Nephron progenitor cell (in vitro differentiated cells): Measurements from ENCODE around the gene NDUFS7.
A peak's percentile ranks its signal among the peaks of the same experiment; 100 is the strongest.

ENCODE experiments used
- DNase-seq: peaks from one replicate; pipeline ENCODE4 v3.0.0; 2021
- H3K27ac Mint-ChIP-seq: 2 replicates; pipeline ENCODE4 v1.8.0; 2021; ENCODE audit warnings: mild to moderate bottlenecking, moderate library complexity, mixed read lengths
- H3K27me3 Mint-ChIP-seq: 2 replicates; pipeline ENCODE4 v1.8.0; 2021; ENCODE audit warnings: mild to moderate bottlenecking, low read depth, mixed read lengths; ENCODE audit not compliant: poor library complexity
- H3K36me3 Mint-ChIP-seq: 2 replicates; pipeline ENCODE4 v1.8.0; 2021; ENCODE audit warnings: low read depth, mixed read lengths
- H3K4me1 Mint-ChIP-seq: 2 replicates; pipeline ENCODE4 v1.8.0; 2021; ENCODE audit warnings: mixed read lengths
- H3K4me3 Mint-ChIP-seq: 2 replicates; pipeline ENCODE4 v1.8.0; 2021; ENCODE audit warnings: mild to moderate bottlenecking, moderate library complexity, mixed read lengths
- H3K9me3 Mint-ChIP-seq: 2 replicates; pipeline ENCODE4 v1.8.0; 2021; ENCODE audit warnings: mild to moderate bottlenecking, moderate library complexity, mixed read lengths
- TF ChIP-seq, protein P1 (sequence below): fragments of 200-600 bp; sonication (generic); IDR thresholded peaks from 2 replicates; pipeline ENCODE4 v1.5.0; 2021; ENCODE audit warnings: antibody characterized with exemption

NDUFS7 gene

GRCh38 chr19:1386945-1387683, 3.4 kb downstream of the NDUFS7 start:
- peaks cover 6% of the 10 kb centered on the region for H3K27me3 Mint-ChIP-seq
- DNase-seq = no peak
- H3K4me1 Mint-ChIP-seq = peaks cover 8% of the 10 kb centered on the region
- TF ChIP-seq, protein P1, sequence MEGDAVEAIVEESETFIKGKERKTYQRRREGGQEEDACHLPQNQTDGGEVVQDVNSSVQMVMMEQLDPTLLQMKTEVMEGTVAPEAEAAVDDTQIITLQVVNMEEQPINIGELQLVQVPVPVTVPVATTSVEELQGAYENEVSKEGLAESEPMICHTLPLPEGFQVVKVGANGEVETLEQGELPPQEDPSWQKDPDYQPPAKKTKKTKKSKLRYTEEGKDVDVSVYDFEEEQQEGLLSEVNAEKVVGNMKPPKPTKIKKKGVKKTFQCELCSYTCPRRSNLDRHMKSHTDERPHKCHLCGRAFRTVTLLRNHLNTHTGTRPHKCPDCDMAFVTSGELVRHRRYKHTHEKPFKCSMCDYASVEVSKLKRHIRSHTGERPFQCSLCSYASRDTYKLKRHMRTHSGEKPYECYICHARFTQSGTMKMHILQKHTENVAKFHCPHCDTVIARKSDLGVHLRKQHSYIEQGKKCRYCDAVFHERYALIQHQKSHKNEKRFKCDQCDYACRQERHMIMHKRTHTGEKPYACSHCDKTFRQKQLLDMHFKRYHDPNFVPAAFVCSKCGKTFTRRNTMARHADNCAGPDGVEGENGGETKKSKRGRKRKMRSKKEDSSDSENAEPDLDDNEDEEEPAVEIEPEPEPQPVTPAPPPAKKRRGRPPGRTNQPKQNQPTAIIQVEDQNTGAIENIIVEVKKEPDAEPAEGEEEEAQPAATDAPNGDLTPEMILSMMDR = no peak
- H3K36me3 Mint-ChIP-seq = peaks cover 22% of the 10 kb centered on the region
- peaks cover 4% of the 10 kb centered on the region for H3K9me3 Mint-ChIP-seq
- H3K27ac Mint-ChIP-seq = no peak overlapping the region
- H3K4me3 Mint-ChIP-seq = no peak overlapping the region

GRCh38 chr19:1387684-1388636, 4.3 kb downstream of the NDUFS7 start:
- Mint-ChIP-seq H3K4me1 (peaks cover 8% of the 10 kb centered on the region), H3K27ac (peak overlapping the region; percentile 29), H3K9me3 (peaks cover 4% of the 10 kb centered on the region), H3K27me3 (peaks cover 6% of the 10 kb centered on the region), H3K36me3 (peaks cover 26% of the 10 kb centered on the region), H3K4me3 (no peak overlapping the region)
- TF ChIP-seq, protein P1 = no peak
- DNase-seq = no peak

- Mint-ChIP-seq H3K4me3 (no peak overlapping the region), H3K27ac (peak overlapping the region; percentile 42), H3K36me3 (peaks cover 26% of the 10 kb centered on the region), H3K27me3 (peaks cover under 1% of the 10 kb centered on the region), H3K4me1 (peaks cover 8% of the 10 kb centered on the region), H3K9me3 (no peaks in the 10 kb centered on the region)
- TF ChIP-seq, protein P1 = no peak
- DNase-seq = no peak
These were observed 4.9 kb downstream of the NDUFS7 start for GRCh38 chr19:1388637-1389026.

DNA sequence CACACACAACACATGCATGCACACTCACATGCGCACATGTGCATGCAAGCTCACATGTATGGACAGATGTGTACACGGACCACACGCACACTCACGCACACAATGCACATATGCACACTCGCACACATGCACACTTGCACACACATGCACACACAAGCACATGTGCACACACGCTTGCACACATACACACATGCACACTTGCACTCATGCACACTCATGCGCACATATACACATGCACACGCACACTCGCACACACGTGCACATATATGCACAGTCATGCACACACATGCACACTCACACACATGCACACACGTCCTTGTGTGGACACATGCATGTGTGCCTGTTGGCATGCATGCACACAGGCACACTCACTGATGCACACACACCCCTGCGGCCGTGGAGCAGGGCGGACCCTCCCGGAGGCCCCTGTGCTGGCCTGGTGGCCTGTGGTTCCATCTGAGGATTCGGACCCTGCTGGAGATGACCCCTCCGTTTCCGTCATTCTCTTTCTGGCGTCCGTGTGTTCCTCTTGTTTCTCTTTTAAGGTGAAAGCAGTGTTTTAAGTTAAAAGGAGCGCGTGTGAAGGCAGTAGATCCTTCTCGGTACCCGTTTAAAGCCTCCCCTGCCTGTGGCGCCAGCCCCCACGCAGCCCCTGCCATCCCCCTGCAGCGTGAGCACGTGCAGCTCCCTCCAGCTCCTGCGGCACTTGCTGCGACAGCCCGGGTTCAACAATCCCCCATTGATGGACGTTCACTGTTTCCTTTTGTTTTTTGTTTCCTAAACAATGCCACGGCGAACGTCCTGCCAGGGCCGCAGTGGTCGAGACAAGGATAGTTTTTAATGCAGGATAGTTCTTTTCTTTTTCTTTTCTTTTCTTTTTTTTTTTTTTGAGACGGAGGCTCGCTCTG, 5.6 kb downstream of the NDUFS7 start:
- H3K4me1 Mint-ChIP-seq = peaks cover 7% of the 10 kb centered on the region
- H3K27me3 Mint-ChIP-seq = no peaks in the 10 kb centered on the region
- H3K27ac Mint-ChIP-seq = peak overlapping the region; percentile 42
- DNase-seq = no peak
- H3K4me3 Mint-ChIP-seq = no peak overlapping the region
- TF ChIP-seq, protein P1 = no peak
- H3K9me3 Mint-ChIP-seq = no peaks in the 10 kb centered on the region
- peaks cover 26% of the 10 kb centered on the region for H3K36me3 Mint-ChIP-seq

DNA sequence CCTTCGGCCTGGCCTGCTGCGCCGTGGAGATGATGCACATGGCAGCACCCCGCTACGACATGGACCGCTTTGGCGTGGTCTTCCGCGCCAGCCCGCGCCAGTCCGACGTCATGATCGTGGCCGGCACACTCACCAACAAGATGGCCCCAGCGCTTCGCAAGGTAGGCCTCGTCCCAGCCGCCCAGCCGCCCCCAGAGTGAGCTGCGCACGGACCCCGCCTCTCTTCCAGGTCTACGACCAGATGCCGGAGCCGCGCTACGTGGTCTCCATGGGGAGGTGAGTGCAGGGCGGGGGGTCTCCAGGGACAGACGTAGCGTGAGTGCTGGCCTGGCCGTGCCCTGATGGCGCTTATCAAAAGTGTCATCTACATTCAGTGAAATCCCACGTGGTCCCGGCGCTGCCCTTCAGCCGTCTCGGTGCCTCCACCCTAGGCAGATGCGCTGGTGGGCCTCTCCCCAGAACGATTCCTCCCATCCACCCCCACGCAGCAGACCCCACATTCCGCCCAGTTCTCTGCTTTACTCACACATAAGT, 7.2 kb downstream of the NDUFS7 start:
- peaks cover 26% of the 10 kb centered on the region for H3K36me3 Mint-ChIP-seq
- H3K27ac Mint-ChIP-seq = no peak overlapping the region
- no peak overlapping the region for H3K4me3 Mint-ChIP-seq
- no peaks in the 10 kb centered on the region for H3K9me3 Mint-ChIP-seq
- DNase-seq = no peak
- no peaks in the 10 kb centered on the region for H3K4me1 Mint-ChIP-seq
- no peaks in the 10 kb centered on the region for H3K27me3 Mint-ChIP-seq
- TF ChIP-seq, protein P1 = no peak
